ENCODE measurements around the gene ABCE1. TPM values are rescaled to one million over a fixed set of nuclear protein-coding genes. Genes with fewer than 3 reads are reported as not detected.

ABCE1 gene
- total RNA-seq, 4 donors from 2014 or later: 35.7 to 78.4 (median 42.5) TPM

DNA sequence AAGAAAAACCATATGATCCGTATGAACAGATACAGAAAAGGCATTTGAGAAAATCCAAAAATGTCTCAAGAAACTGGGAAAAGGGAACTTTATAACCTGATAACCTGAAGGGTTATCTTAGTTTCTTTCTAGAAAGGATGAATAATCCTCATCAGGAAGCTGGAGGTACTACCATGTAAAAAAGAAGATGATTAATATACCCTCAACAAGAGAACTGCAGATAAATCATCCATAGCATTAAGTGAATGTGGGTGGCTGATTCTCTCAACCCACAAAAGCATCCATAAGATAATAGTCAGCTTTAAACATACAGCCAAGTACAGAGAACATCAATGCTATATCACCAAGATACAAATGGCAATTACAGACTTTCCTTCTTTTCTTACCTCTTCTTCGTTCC is 26.6 kb upstream of the ABCE1 start:
- DNase-seq (ENCODE audit: extremely low spot score): no peak
- WGBS: 95% methylated on average over 2 of the region's 2 CpGs
- H3K4me3 ChIP-seq: no peak overlapping the region
- intact Hi-C loops (cut with DNase I): no loop called here
- no peaks in the 10 kb centered on the region for H3K4me1 ChIP-seq
- TF ChIP-seq EP300 (IDR thresholded peaks at IDR 0.05) (no peak), POLR2AphosphoS5 (IDR thresholded peaks at IDR 0.05) (no peak), POLR2A (IDR thresholded peaks at IDR 0.05; ENCODE audit: low read depth) (no peak)
- TF ChIP-seq, protein P1, sequence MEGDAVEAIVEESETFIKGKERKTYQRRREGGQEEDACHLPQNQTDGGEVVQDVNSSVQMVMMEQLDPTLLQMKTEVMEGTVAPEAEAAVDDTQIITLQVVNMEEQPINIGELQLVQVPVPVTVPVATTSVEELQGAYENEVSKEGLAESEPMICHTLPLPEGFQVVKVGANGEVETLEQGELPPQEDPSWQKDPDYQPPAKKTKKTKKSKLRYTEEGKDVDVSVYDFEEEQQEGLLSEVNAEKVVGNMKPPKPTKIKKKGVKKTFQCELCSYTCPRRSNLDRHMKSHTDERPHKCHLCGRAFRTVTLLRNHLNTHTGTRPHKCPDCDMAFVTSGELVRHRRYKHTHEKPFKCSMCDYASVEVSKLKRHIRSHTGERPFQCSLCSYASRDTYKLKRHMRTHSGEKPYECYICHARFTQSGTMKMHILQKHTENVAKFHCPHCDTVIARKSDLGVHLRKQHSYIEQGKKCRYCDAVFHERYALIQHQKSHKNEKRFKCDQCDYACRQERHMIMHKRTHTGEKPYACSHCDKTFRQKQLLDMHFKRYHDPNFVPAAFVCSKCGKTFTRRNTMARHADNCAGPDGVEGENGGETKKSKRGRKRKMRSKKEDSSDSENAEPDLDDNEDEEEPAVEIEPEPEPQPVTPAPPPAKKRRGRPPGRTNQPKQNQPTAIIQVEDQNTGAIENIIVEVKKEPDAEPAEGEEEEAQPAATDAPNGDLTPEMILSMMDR (IDR thresholded peaks at IDR 0.05): no peak
- H3K27me3 ChIP-seq: no peaks in the 10 kb centered on the region
- H3K36me3 ChIP-seq: peaks cover 0 to 15% (median 3%) of the 10 kb centered on the region in 4 donors
- H3K27ac ChIP-seq (replicated peaks in 1 of 4): no peak overlapping the region
- H3K9me3 ChIP-seq: no peaks in the 10 kb centered on the region

DNA sequence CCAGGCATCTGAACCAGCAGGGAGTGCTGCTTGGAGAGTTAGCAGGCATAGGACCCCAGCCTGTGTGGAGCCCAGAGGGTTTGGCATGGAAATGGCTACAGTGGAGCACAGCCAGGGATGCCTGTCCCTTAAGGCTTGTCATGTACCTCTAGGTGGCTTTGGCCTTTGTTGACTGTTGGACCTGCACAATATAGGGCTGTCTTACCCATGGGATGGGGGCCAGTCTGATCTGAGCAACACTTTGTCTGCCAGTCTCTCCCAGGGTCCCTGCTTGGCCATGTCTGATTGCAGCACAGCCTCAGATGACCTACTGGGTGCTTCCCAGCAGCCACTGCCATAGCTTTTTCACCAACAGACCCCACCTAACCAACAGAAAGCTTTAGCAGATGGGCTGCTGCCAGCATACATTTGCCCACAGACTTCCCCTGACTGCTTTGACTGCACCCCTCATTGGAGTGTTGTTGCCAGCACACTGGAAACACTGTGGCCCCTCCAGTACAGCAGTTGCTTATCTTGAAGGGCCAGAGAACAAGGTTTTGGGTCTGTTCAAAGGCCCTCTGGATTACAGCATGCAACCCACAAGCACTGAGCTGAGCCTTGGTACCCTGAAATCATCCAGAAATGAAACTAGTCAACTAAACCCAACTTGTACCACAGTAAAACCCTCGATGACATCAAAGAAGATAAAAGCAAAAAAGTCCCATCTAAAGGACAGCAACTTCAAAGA is 22.2 kb upstream of the ABCE1 start:
- intact Hi-C loops (cut with DNase I): no loop called here
- 89% methylated on average over 1 of the region's 1 CpG for WGBS
- no peak overlapping the region for H3K4me3 ChIP-seq

DNA sequence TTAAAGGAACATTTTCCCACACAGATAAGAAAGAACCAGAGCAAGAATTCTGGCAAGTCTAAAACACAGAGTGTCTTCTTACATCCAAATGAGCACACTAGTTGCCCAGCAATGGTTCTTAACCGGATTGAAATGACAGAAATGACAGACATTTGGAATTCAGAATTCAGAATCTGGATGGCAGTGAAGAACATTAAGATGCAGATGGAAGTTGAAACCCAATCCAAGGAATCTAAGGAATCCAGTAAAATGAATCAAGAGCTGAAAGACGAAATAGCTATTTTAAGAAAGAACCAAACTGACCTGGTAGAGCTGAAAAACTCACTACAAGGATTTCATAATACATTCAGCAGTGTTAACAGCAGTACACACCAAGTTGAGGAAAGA is 21.6 kb upstream of the ABCE1 start:
- no peak for DNase-seq (ENCODE audit: extremely low spot score)
- intact Hi-C loops (cut with DNase I): no loop called here
- Histone ChIP-seq H3K36me3 (peaks cover 0 to 30% (median 11%) of the 10 kb centered on the region in 4 donors), H3K27me3 (no peaks in the 10 kb centered on the region), H3K9me3 (no peaks in the 10 kb centered on the region), H3K27ac (replicated peaks in 1 of 4) (no peak overlapping the region), H3K4me1 (no peaks in the 10 kb centered on the region), H3K4me3 (no peak overlapping the region)
- TF ChIP-seq POLR2AphosphoS5 (IDR thresholded peaks at IDR 0.05) (no peak), POLR2A (IDR thresholded peaks at IDR 0.05; ENCODE audit: low read depth) (no peak), EP300 (IDR thresholded peaks at IDR 0.05) (no peak)
- TF ChIP-seq, protein P1 (IDR thresholded peaks at IDR 0.05): no peak
- 89% methylated on average over 2 of the region's 2 CpGs for WGBS

More for the DNA sequence above, 22.2 kb upstream of the ABCE1 start:
- Histone ChIP-seq H3K27ac (replicated peaks in 1 of 4) (no peak overlapping the region), H3K9me3 (no peaks in the 10 kb centered on the region), H3K36me3 (peaks cover 0 to 33% (median 11%) of the 10 kb centered on the region in 4 donors), H3K4me1 (no peaks in the 10 kb centered on the region), H3K27me3 (no peaks in the 10 kb centered on the region)
- no peak for DNase-seq (ENCODE audit: extremely low spot score)
- TF ChIP-seq, protein P1 (IDR thresholded peaks at IDR 0.05): no peak
- TF ChIP-seq POLR2AphosphoS5 (IDR thresholded peaks at IDR 0.05) (no peak), EP300 (IDR thresholded peaks at IDR 0.05) (no peak), POLR2A (IDR thresholded peaks at IDR 0.05; ENCODE audit: low read depth) (no peak)

DNA sequence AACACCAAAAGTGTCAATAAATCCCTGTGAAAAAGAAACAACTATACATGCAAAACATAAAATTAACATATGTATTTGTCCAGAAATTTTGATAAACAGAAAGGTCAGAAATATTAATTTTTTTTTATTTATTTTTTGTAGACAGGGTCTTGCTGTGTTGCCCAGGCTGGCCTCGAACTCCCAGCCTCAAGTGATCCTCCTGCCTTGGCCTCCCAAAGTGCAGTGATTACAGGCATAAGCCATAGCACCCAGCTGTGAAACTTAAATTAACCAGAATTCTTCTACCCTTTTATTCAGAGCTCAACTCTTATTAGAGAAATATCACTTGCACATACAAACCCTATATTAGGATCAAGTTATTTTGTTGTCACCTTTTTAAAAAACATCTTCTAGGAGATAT is 16.4 kb upstream of the ABCE1 start:
- Histone ChIP-seq H3K36me3 (peaks cover 0 to 32% (median 13%) of the 10 kb centered on the region in 4 donors), H3K4me3 (no peak overlapping the region), H3K27ac (replicated peaks in 1 of 4) (no peak overlapping the region), H3K27me3 (no peaks in the 10 kb centered on the region), H3K9me3 (no peaks in the 10 kb centered on the region), H3K4me1 (no peaks in the 10 kb centered on the region)
- no peak for DNase-seq (ENCODE audit: extremely low spot score)
- TF ChIP-seq POLR2AphosphoS5 (IDR thresholded peaks at IDR 0.05) (no peak), POLR2A (IDR thresholded peaks at IDR 0.05; ENCODE audit: low read depth) (no peak), EP300 (IDR thresholded peaks at IDR 0.05) (no peak)
- TF ChIP-seq, protein P1 (IDR thresholded peaks at IDR 0.05): no peak
- 96% methylated on average over 1 of the region's 1 CpG for WGBS
- intact Hi-C loops (cut with DNase I): no loop called here

All from esophagus muscularis mucosa (tissue), 4 donors.